AG04450 (cell line): ENCODE data around the gene ASB17. TPM values are rescaled to one million over a fixed set of nuclear protein-coding genes. Genes with fewer than 3 reads are reported as not detected.
"Not testable (repeated sequence)": the region's sequence is repeated elsewhere in the genome, so short reads cannot be mapped to it uniquely, and the experiment has no call there.

Experiments
- CTCF ChIA-PET: fragments of 300-600, 350-600 bp; formaldehyde crosslinking; extraction: SDS; loops from one replicate; lab custom pipeline; 2022; ENCODE audit warnings: antibody characterized with exemption, inconsistent platforms; lab: Charles Lee
- POLR2A ChIA-PET: fragments of 350-600 bp; formaldehyde crosslinking; extraction: SDS; loops from one replicate; lab custom pipeline; 2021; ENCODE audit warnings: antibody characterized with exemption, inconsistent platforms; lab: Yijun Ruan, JAX
- DNase-seq: peaks from one replicate; pipeline ENCODE4 v3.0.0-alpha.2; 2011; ENCODE audit warnings: low read depth, low spot score
- H3K27ac ChIP-seq: one replicate; pipeline ENCODE4 v1.5.1; 2012; ENCODE audit warnings: low read depth, low read length, control low read depth
- H3K27me3 ChIP-seq: one replicate; pipeline ENCODE4 v1.6.0; 2012; ENCODE audit warnings: low read length; ENCODE audit not compliant: control insufficient read depth, insufficient read depth
- H3K4me3 ChIP-seq: 2 replicates; pipeline ENCODE4 v1.5.1; 2011; ENCODE audit warnings: mild to moderate bottlenecking, low read depth, low read length, control low read depth
- H3K9me3 ChIP-seq: 2 replicates; pipeline ENCODE4 v1.5.1; 2012; ENCODE audit warnings: low read length; ENCODE audit not compliant: control insufficient read depth, insufficient read depth
- polyA plus RNA-seq: library from polyadenylated mRNA; depleted of rRNA; stranded (reverse); fragments of >200 nt; gene quantifications from 2 replicates; pipeline ENCODE4 v1.2.3, GENCODE V29; 2011
- TF ChIP-seq, protein P1 (sequence below): IDR thresholded peaks from 2 replicates; pipeline ENCODE4 v1.5.1; 2011; ENCODE audit warnings: low read depth, low read length, control low read depth, inconsistent platforms

The ASB17 gene
- polyA plus RNA-seq, 1 experiment, result not detected

GRCh38 chr1:75952016-75952415 lies 19.8 kb upstream of the ASB17 start:
- ChIA-PET CTCF (no interaction called here), POLR2A (no interaction called here)
- no peak for DNase-seq
- Histone ChIP-seq H3K27ac (no peak overlapping the region), H3K27me3 (no peaks in the 10 kb centered on the region), H3K9me3 (no peaks in the 10 kb centered on the region), H3K4me3 (no peak overlapping the region)
- TF ChIP-seq, protein P1, sequence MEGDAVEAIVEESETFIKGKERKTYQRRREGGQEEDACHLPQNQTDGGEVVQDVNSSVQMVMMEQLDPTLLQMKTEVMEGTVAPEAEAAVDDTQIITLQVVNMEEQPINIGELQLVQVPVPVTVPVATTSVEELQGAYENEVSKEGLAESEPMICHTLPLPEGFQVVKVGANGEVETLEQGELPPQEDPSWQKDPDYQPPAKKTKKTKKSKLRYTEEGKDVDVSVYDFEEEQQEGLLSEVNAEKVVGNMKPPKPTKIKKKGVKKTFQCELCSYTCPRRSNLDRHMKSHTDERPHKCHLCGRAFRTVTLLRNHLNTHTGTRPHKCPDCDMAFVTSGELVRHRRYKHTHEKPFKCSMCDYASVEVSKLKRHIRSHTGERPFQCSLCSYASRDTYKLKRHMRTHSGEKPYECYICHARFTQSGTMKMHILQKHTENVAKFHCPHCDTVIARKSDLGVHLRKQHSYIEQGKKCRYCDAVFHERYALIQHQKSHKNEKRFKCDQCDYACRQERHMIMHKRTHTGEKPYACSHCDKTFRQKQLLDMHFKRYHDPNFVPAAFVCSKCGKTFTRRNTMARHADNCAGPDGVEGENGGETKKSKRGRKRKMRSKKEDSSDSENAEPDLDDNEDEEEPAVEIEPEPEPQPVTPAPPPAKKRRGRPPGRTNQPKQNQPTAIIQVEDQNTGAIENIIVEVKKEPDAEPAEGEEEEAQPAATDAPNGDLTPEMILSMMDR, result no peak

- ChIA-PET POLR2A (no interaction called here), CTCF (no interaction called here)
- no peak for DNase-seq
- Histone ChIP-seq H3K27me3 (no peaks in the 10 kb centered on the region), H3K27ac (no peak overlapping the region), H3K9me3 (no peaks in the 10 kb centered on the region), H3K4me3 (no peak overlapping the region)
- TF ChIP-seq, protein P1, result no peak
These were observed 18.0 kb upstream of the ASB17 start for GRCh38 chr1:75950176-75950575.

DNA sequence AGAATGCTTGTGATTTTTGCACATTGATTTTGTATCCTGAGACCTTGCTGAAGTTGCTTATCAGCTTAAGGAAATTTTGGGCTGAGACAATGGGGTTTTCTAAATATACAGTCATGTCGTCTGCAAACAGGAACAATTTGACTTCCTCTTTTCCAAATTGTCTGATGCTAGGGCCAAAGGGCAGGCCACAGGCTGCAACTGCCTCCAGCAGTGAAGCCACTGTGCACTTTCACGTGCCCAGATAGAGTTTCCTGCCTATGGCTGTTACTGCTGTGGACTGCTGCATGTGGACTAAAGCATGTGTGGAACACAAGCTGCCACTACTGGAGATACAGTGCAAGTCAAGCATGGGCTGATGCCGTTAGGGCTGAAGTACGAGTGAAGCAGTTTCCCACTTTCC lies 10.8 kb upstream of the ASB17 start:
- H3K27me3 ChIP-seq, DNase-seq, H3K9me3 ChIP-seq, H3K27ac ChIP-seq, CTCF ChIA-PET, H3K4me3 ChIP-seq, POLR2A ChIA-PET: not testable (repeated sequence)

GRCh38 chr1:75937034-75937433 lies 4.8 kb upstream of the ASB17 start:
- no peaks in the 10 kb centered on the region for H3K9me3 ChIP-seq
- H3K27ac ChIP-seq, result no peak overlapping the region
- H3K27me3 ChIP-seq, result no peaks in the 10 kb centered on the region
- ChIA-PET CTCF (no interaction called here), POLR2A (no interaction called here)
- no peak overlapping the region for H3K4me3 ChIP-seq
- peak; percentile 15 for DNase-seq
- TF ChIP-seq, protein P1, result no peak

DNA sequence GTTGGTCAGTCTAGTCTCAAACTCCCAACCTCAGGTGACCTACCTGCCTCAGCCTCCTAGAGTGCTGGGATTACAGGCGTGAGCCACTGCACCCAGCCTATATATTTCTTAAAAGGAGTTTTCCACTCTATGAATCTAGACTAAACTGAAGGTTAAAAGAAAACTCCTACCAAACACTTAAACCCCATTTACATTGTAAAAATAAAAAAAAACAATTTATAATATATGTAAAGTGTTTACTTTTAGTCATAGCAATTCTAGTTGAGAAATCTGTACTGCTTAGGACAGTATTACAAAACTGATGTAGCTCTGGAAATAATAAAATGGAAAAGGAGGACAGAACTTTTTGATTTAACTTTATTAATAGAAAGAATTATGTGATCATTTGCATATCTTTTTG lies 9.5 kb downstream of the ASB17 start:
- no peak overlapping the region for H3K27ac ChIP-seq
- DNase-seq, result no peak
- TF ChIP-seq, protein P1, result no peak
- H3K9me3 ChIP-seq, result no peaks in the 10 kb centered on the region
- H3K4me3 ChIP-seq, result no peak overlapping the region
- ChIA-PET POLR2A (no interaction called here), CTCF (no interaction called here)
- H3K27me3 ChIP-seq, result no peaks in the 10 kb centered on the region

DNA sequence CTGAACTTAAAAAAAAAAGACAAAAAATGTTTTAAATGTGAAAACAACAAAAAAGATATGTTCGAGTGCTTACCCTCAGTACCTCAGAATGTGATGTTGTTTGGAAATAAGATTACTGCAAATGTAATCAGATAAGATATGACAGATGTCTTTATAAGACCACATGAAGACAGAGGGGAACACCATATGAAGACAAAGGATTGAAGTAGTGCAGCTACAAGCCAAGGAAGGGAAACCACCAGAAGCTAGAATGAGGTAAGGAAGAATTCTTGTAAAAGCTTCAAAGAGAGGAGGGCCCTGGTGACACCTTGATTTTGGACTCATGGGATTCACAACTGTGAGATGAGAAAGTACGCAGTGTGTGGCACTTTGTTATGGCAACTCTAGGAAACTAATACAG lies 15.4 kb downstream of the ASB17 start:
- POLR2A ChIA-PET, result no interaction called here
- CTCF ChIA-PET, result no interaction called here
- Histone ChIP-seq H3K9me3 (no peaks in the 10 kb centered on the region), H3K4me3 (no peak overlapping the region), H3K27me3 (no peaks in the 10 kb centered on the region), H3K27ac (no peak overlapping the region)
- TF ChIP-seq, protein P1, result no peak
- DNase-seq, result no peak
